GM12878 (cell line): ENCODE results near the gene RPRD2. TPM values are rescaled to one million over a fixed set of nuclear protein-coding genes. Genes with fewer than 3 reads are reported as not detected.

Source experiments
- ATF7 ChIP-seq: fragments of 450-650 bp; IDR thresholded peaks from 2 replicates; pipeline ENCODE4 v1.6.1; 2016; ENCODE audit warnings: low read depth, mild to moderate bottlenecking
- BACH1 ChIP-seq: fragments of 450-650 bp; IDR thresholded peaks from 2 replicates; pipeline ENCODE4 v1.6.1; 2017; ENCODE audit warnings: mild to moderate bottlenecking, borderline replicate concordance
- ESRRA ChIP-seq: IDR thresholded peaks from 2 replicates; pipeline ENCODE4 v1.6.1; 2012; ENCODE audit warnings: mild to moderate bottlenecking, low read length, improper control_type of control experiment
- GABPA ChIP-seq: IDR thresholded peaks from 2 replicates; pipeline ENCODE4 v1.6.1; 2014; ENCODE audit warnings: antibody characterized with exemption, low read depth, mild to moderate bottlenecking, inconsistent platforms
- HDAC6 ChIP-seq: fragments of 200-600 bp; sonication (generic); IDR thresholded peaks from one replicate; pipeline ENCODE4 v1.8.0; 2017; ENCODE audit warnings: antibody characterized with exemption; ENCODE audit not compliant: unreplicated experiment
- HDGF ChIP-seq: fragments of 450-650 bp; IDR thresholded peaks from 2 replicates; pipeline ENCODE4 v1.6.1; 2016; ENCODE audit warnings: antibody characterized with exemption
- KAT2A ChIP-seq: conservative IDR thresholded peaks from 2 replicates; pipeline ENCODE4 v1.6.1; 2011; ENCODE audit warnings: low read depth, low read length; ENCODE audit not compliant: control insufficient read depth
- KLF5 ChIP-seq: fragments of 450-650 bp; IDR thresholded peaks from 2 replicates; pipeline ENCODE4 v1.6.1; 2014; ENCODE audit warnings: mild to moderate bottlenecking; ENCODE audit not compliant: partially characterized antibody
- MTA3 ChIP-seq: IDR thresholded peaks from 2 replicates; pipeline ENCODE4 v1.6.1; 2012; ENCODE audit warnings: low read length, inconsistent platforms, borderline replicate concordance
- MXI1 ChIP-seq: fragments of 150-350 bp; IDR thresholded peaks from 2 replicates; pipeline ENCODE4 v1.6.1; 2011; ENCODE audit warnings: low read depth, mild to moderate bottlenecking, inconsistent platforms, low read length, improper control_type of control experiment
- NFXL1 ChIP-seq: fragments of 450-650 bp; IDR thresholded peaks from 2 replicates; pipeline ENCODE4 v1.6.1; 2017; ENCODE audit warnings: antibody characterized with exemption, mild to moderate bottlenecking, borderline replicate concordance
- POLR2A ChIP-seq: IDR thresholded peaks from 2 replicates; pipeline ENCODE4 v1.6.1; 2011; ENCODE audit warnings: low read depth, mild to moderate bottlenecking, low read length
- RFX5 ChIP-seq: IDR thresholded peaks from 2 replicates; pipeline ENCODE4 v1.6.1; 2011; ENCODE audit warnings: low read depth, low read length, improper control_type of control experiment
- TAF1 ChIP-seq: IDR thresholded peaks from 2 replicates; pipeline ENCODE4 v1.6.1; 2011; ENCODE audit warnings: mild to moderate bottlenecking, low read depth, low read length, borderline replicate concordance
- ZNF24 ChIP-seq: fragments of 450-650 bp; IDR thresholded peaks from 2 replicates; pipeline ENCODE4 v1.6.1; 2017; ENCODE audit warnings: antibody characterized with exemption, mild to moderate bottlenecking
- polyA plus RNA-seq, 11 experiments: library from polyadenylated mRNA; depleted of rRNA in 4 of 11; unstranded in 6 of 11; stranded (reverse) in 5 of 11; fragments of >200 nt; fragmentation: Nextera tagmentation in 4 of 11; fragmentation: Illumina TruSeq in 1 of 11; extraction: Ambion mirVana in 4 of 11; extraction: Trizol in 1 of 11; gene quantifications; 1 replicate in 1 of 11; 2 replicates in 10 of 11; pipeline versions ENCODE4 v1.2.1 to v1.2.3, GENCODE V29; 2011 to 2016; ENCODE audit warnings: inconsistent platforms in 2 of 11, missing spikeins in 2 of 11, low read depth in 1 of 11
- total RNA-seq, 4 experiments: library from RNA; depleted of rRNA in 3 of 4; stranded (reverse); fragments of >200 nt in 3 of 4; fragmentation: Illumina TruSeq in 1 of 4; extraction: Trizol in 1 of 4; gene quantifications; 2 replicates each; pipeline versions ENCODE4 v1.2.1 to v1.2.3, GENCODE V29; 2013 to 2021
- TF ChIP-seq, protein P1 (sequence below): fragments of 450-650 bp; IDR thresholded peaks from 2 replicates; pipeline ENCODE4 v1.6.1; 2014; ENCODE audit warnings: mild to moderate bottlenecking
- TF ChIP-seq, protein P2 (sequence below): IDR thresholded peaks from 2 replicates; pipeline ENCODE4 v1.6.1; 2012; ENCODE audit warnings: low read depth, low read length, improper control_type of control experiment
- TF ChIP-seq, protein P3 (sequence below): fragments of 450-650 bp; formaldehyde crosslinking; IDR thresholded peaks from 2 replicates; pipeline ENCODE4 v1.4.0; 2022; ENCODE audit warnings: mild to moderate bottlenecking, moderate library complexity
- TF ChIP-seq, protein P4 (sequence below): fragments of 450-650 bp; IDR thresholded peaks from 2 replicates; pipeline ENCODE4 v1.6.1; 2017; ENCODE audit warnings: low read depth, mild to moderate bottlenecking, moderate library complexity

RPRD2 gene
- total and polyA plus RNA-seq, 10 of the 15 experiments (the other 5 are each of a cell fraction or from before 2014, with no cell fraction given) = 1.9 to 24.8 (median 13.3) TPM

DNA sequence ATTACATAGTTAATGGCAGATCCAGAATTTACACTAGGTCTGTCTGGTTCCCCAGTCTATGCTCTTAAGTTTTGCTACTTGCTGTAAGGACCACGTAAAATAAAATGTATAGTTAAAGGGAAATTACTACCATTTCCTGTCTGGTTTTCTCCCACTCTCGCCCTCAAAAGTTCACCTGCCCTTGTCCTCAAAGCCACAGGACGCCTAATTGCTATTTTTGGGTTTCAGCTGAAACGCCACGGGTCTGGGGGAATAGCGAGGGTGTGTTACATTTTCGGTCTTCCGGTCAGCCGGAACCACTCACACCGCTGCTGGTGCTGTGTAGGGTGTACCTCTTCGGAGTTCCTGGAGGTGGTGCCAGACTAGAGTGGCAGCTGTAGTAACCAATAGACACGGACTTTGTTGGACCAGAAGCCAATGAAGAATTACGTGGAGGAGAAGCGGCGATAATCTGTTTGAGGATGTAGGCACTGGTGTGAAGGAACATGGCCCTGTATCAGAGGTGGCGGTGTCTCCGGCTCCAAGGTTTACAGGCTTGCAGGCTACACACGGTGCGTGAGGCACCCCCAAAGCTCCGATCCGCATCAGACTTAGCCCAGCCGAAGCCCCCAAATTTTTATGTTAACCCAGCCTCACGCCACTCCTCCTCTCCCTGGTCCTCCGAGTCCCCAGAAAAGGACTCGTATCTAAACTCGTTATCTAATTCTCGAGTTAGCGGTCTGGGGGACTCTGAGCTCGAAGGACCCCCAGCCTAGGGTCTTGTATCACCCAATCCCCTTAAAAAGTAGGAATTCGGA is 123.2 kb downstream of the RPRD2 start, which contains the start of gene TARS2 (continued):
- TF ChIP-seq, protein P1, sequence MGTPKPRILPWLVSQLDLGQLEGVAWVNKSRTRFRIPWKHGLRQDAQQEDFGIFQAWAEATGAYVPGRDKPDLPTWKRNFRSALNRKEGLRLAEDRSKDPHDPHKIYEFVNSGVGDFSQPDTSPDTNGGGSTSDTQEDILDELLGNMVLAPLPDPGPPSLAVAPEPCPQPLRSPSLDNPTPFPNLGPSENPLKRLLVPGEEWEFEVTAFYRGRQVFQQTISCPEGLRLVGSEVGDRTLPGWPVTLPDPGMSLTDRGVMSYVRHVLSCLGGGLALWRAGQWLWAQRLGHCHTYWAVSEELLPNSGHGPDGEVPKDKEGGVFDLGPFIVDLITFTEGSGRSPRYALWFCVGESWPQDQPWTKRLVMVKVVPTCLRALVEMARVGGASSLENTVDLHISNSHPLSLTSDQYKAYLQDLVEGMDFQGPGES = peak; percentile 89
- peak; percentile 90 for TF ChIP-seq KLF5
- TF ChIP-seq TAF1 = peak; percentile 87
- no peak; the same call in none of the 2 replicates for TF ChIP-seq BACH1
- TF ChIP-seq, protein P2, sequence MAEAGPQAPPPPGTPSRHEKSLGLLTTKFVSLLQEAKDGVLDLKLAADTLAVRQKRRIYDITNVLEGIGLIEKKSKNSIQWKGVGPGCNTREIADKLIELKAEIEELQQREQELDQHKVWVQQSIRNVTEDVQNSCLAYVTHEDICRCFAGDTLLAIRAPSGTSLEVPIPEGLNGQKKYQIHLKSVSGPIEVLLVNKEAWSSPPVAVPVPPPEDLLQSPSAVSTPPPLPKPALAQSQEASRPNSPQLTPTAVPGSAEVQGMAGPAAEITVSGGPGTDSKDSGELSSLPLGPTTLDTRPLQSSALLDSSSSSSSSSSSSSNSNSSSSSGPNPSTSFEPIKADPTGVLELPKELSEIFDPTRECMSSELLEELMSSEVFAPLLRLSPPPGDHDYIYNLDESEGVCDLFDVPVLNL = no peak
- peak; percentile 85 for TF ChIP-seq ATF7
- TF ChIP-seq, protein P3, sequence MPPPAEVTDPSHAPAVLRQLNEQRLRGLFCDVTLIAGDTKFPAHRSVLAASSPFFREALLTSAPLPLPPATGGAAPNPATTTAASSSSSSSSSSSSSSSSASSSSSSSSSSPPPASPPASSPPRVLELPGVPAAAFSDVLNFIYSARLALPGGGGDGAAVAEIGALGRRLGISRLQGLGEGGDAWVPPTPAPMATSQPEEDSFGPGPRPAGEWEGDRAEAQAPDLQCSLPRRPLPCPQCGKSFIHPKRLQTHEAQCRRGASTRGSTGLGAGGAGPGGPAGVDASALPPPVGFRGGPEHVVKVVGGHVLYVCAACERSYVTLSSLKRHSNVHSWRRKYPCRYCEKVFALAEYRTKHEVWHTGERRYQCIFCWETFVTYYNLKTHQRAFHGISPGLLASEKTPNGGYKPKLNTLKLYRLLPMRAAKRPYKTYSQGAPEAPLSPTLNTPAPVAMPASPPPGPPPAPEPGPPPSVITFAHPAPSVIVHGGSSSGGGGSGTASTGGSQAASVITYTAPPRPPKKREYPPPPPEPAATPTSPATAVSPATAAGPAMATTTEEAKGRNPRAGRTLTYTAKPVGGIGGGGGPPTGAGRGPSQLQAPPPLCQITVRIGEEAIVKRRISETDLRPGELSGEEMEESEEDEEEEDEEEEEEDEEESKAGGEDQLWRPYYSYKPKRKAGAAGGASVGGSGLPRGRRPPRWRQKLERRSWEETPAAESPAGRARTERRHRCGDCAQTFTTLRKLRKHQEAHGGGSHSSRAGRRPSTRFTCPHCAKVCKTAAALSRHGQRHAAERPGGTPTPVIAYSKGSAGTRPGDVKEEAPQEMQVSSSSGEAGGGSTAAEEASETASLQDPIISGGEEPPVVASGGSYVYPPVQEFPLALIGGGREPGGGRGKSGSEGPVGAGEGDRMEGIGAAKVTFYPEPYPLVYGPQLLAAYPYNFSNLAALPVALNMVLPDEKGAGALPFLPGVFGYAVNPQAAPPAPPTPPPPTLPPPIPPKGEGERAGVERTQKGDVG (CRISPR knock-in tag) = no peak
- TF ChIP-seq ESRRA = no peak
- no peak for TF ChIP-seq HDAC6
- TF ChIP-seq, protein P4, sequence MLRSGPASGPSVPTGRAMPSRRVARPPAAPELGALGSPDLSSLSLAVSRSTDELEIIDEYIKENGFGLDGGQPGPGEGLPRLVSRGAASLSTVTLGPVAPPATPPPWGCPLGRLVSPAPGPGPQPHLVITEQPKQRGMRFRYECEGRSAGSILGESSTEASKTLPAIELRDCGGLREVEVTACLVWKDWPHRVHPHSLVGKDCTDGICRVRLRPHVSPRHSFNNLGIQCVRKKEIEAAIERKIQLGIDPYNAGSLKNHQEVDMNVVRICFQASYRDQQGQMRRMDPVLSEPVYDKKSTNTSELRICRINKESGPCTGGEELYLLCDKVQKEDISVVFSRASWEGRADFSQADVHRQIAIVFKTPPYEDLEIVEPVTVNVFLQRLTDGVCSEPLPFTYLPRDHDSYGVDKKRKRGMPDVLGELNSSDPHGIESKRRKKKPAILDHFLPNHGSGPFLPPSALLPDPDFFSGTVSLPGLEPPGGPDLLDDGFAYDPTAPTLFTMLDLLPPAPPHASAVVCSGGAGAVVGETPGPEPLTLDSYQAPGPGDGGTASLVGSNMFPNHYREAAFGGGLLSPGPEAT = peak; percentile 98
- TF ChIP-seq RFX5 = no peak; the same call in 1 of the 2 replicates
- peak; percentile 98 for TF ChIP-seq GABPA
- no peak for TF ChIP-seq ZNF24
- TF ChIP-seq HDGF = 0 out of 2 replicates have a peak, but pooled peaks have one; percentile 23
- TF ChIP-seq NFXL1 = no peak
- TF ChIP-seq KAT2A = no peak
- peak; percentile 70 for TF ChIP-seq MXI1
- TF ChIP-seq MTA3 = peak; percentile 67; the same call in 1 of the 2 replicates
- peak; percentile 96 for TF ChIP-seq POLR2A
